K562 (cell line): ENCODE data around the gene CCDC136. TPM values are rescaled to one million over a fixed set of nuclear protein-coding genes. Genes with fewer than 3 reads are reported as not detected.

ENCODE experiments used
- ASH1L ChIP-seq: fragments of 450-650 bp; IDR thresholded peaks from 2 replicates; pipeline ENCODE4 v1.6.1; 2018; ENCODE audit warnings: borderline replicate concordance, mild to moderate bottlenecking, low read depth; ENCODE audit not compliant: partially characterized antibody
- CREBBP ChIP-seq: IDR thresholded peaks from one replicate; pipeline ENCODE4 v1.6.1; 2012; ENCODE audit warnings: low read depth, mild to moderate bottlenecking, control low read depth, inconsistent platforms, low read length
- EZH2 ChIP-seq: IDR thresholded peaks from 2 replicates; pipeline ENCODE4 v1.6.1; 2012; ENCODE audit warnings: low read depth, mild to moderate bottlenecking, inconsistent platforms, low read length, borderline replicate concordance
- FOXK2 ChIP-seq, 2 experiments: fragments of 450-650 bp; IDR thresholded peaks in 1 of 2; conservative IDR thresholded peaks in 1 of 2; 2 replicates each; pipeline ENCODE4 v1.6.1; 2016; ENCODE audit warnings: low read depth in 2 of 2, mild to moderate bottlenecking in 1 of 2
- GTF3C2 ChIP-seq: IDR thresholded peaks from 3 replicates; pipeline ENCODE4 v1.6.1; 2011; ENCODE audit warnings: borderline replicate concordance, mild to moderate bottlenecking, moderate library complexity; ENCODE audit not compliant: insufficient read length; ENCODE audit errors: extremely low read depth
- TRIM25 ChIP-seq: fragments of 450-650 bp; IDR thresholded peaks from 2 replicates; pipeline ENCODE4 v1.7.0; 2016; ENCODE audit warnings: borderline replicate concordance
- UBTF ChIP-seq, 2 experiments: IDR thresholded peaks; 2 replicates each; pipeline ENCODE4 v1.6.1; 2012; ENCODE audit warnings: improper control_type of control experiment in 2 of 2, low read depth in 2 of 2, low read length in 2 of 2, borderline replicate concordance in 1 of 2
- ZNF347 ChIP-seq: fragments of 450-650 bp; formaldehyde crosslinking; IDR thresholded peaks from 2 replicates; pipeline ENCODE4 v1.4.0; 2020; ENCODE audit warnings: low read depth, mild to moderate bottlenecking, moderate library complexity
- polyA plus RNA-seq, 8 experiments: library from polyadenylated mRNA; depleted of rRNA in 4 of 8; stranded (reverse) in 5 of 8; unstranded in 3 of 8; fragments of >200 nt; fragmentation: Nextera tagmentation in 2 of 8; fragmentation: Illumina TruSeq in 1 of 8; extraction: Ambion mirVana in 2 of 8; extraction: Trizol in 1 of 8; gene quantifications; 2 replicates each; pipeline versions ENCODE4 v1.2.1 to v1.2.3, GENCODE V29; 2011 to 2014; ENCODE audit warnings: inconsistent platforms in 1 of 8, missing spikeins in 1 of 8
- total RNA-seq, 7 experiments: library from RNA; depleted of rRNA in 6 of 7; stranded (reverse); fragments of >200 nt in 6 of 7; fragmentation: Illumina TruSeq in 2 of 7; extraction: Trizol in 2 of 7; gene quantifications; 2 replicates each; pipeline versions ENCODE4 v1.2.1 to v1.2.3, GENCODE V29; 2011 to 2021; ENCODE audit warnings: low replicate concordance in 1 of 7

Gene CCDC136
- total and polyA plus RNA-seq, 9 of the 15 experiments (the other 6 are each of a cell fraction or from before 2014, with no cell fraction given): 2.4 to 40.8 (median 26.5) TPM

GRCh38 chr7:128861957-128862570 lies 70.3 kb downstream of the CCDC136 start (continued):
- TF ChIP-seq TRIM25 (no peak), CREBBP (no peak), UBTF (IDR thresholded peaks at IDR 0.05; ENCODE audit: borderline replicate concordance in 1 of 2, low read depth in 2 of 2, low read length in 2 of 2) (no peak), ZNF347 (CRISPR knock-in tag) (no peak), GTF3C2 (no peak), EZH2 (no peak), ASH1L (no peak), FOXK2 (conservative IDR thresholded peaks at IDR 0.05 in 1 of 2, IDR thresholded peaks at IDR 0.05 in 1 of 2; ENCODE audit: low read depth in 2 of 2) (no peak)
